ENCODE data around the gene RSU1.

Gene RSU1

DNA sequence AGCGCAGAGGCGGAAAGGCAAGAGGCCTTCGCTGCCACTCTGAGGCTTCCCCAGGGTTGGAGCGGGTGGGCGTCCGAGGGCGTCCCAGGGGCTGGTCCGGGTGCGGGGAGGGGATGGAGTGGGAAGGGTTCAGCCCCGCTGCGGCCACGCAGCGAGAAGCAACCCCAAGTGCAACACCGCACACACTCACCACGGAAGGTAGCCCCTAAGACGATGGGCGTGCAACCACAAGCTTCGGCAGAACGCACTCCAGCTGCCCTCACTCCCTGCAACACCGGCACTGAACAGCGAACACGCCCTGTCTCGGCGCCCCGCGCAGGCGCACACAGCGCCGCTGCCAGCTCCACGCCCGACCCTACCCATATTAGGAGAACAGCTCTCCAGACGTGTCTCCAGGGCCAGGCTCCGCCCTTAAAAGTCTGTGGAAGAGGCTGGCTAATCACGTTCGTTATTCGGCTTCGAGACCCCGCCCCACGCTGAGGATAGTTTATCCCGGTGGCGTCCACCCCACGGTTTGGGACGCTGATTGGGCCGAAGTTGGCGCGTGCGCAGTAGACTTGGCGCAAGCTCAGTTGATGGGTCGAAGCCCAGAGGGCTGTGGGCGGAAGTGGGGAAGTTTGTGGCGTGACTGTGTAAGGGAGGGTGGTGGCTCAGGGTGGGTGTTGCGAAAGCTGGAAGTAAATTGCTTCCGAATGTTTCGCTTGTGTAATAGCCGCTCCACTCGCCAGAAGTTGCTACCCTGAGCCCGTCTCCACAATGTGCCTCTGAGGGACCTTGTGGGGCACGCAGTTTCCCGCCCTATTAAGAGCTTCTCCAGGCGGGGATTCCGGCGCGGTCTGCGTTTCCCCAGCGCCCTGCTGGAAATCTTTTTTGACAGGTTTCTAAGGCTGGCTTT is at the start of gene RSU1:
Gene RSU1 (minus strand): TSS at position 300 of the 895 bp plus-strand sequence. CDS start 343 bp downstream, outside the sequence.
- DNase-seq (ENCODE audit: low read depth) = peak; percentile 98
- peak within 1 kb of the TSS; percentile 87 for H3K4me3 ChIP-seq (ENCODE audit: low read depth, low read length)
- TF ChIP-seq, protein P1, sequence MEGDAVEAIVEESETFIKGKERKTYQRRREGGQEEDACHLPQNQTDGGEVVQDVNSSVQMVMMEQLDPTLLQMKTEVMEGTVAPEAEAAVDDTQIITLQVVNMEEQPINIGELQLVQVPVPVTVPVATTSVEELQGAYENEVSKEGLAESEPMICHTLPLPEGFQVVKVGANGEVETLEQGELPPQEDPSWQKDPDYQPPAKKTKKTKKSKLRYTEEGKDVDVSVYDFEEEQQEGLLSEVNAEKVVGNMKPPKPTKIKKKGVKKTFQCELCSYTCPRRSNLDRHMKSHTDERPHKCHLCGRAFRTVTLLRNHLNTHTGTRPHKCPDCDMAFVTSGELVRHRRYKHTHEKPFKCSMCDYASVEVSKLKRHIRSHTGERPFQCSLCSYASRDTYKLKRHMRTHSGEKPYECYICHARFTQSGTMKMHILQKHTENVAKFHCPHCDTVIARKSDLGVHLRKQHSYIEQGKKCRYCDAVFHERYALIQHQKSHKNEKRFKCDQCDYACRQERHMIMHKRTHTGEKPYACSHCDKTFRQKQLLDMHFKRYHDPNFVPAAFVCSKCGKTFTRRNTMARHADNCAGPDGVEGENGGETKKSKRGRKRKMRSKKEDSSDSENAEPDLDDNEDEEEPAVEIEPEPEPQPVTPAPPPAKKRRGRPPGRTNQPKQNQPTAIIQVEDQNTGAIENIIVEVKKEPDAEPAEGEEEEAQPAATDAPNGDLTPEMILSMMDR (IDR thresholded peaks at IDR 0.05; ENCODE audit: control insufficient read depth, extremely low read depth, insufficient read depth) = no peak

DNA sequence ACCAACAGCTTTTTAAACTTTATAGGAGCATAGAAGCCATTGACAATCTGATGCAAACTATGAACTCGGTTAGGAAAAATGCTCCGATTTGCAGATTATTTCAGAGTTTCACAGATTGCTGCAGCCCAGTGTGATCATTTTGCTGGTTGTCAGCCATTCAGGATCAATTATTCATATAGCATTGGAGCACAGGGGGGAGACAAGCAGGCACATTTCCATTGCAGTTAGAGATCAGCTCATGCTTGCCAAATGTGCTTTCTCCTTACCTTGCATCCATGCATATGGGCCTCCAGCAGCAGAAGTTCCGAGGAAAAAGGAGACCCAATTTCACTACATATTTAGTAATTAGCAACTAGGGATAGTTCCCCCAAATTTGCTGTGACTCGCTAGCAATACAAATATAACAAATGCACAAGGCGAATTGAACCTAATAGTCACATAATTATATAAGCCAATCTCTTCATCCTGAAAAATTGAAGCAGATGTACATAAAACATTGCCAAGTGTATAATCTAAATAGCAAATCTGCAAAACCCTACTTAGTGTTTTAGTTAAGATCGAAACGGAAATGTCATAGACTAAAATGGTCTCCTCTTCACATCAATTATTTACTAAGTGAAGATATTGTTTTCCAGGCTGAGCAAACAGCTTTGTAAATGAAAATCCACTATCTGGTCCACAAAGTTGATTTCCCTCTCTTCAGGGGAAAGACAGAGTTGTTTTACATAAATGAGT is 49.5 kb upstream of the RSU1 start:
- TF ChIP-seq, protein P1 (IDR thresholded peaks at IDR 0.05; ENCODE audit: control insufficient read depth, extremely low read depth, insufficient read depth) = no peak

DNA sequence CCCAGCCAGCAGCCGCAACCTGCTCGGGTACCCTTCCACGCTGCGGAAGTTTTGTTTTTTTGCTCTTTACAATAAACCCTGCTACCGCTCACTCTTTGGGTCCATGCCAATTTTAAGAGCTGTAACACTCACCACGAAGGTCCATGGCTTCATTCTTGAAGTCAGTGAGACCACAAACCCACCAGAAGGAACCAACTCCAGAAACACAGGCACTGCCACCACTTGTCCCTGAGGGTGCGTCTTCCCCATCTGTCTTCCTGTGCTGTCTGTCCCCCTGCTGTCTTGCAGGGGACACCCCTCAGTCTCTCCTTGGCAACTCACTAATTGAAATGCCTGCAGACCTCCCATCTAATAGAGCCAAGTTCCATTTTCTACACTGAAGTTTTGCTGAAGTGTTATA is 48.5 kb upstream of the RSU1 start:
- no peak for DNase-seq (ENCODE audit: low read depth)
- TF ChIP-seq, protein P1 (IDR thresholded peaks at IDR 0.05; ENCODE audit: control insufficient read depth, extremely low read depth, insufficient read depth) = no peak
- no peak overlapping the region for H3K4me3 ChIP-seq (ENCODE audit: low read depth, low read length)

More for the DNA sequence above, 49.5 kb upstream of the RSU1 start:
- no peak for DNase-seq (ENCODE audit: low read depth)
- H3K4me3 ChIP-seq (ENCODE audit: low read depth, low read length) = no peak overlapping the region

DNA sequence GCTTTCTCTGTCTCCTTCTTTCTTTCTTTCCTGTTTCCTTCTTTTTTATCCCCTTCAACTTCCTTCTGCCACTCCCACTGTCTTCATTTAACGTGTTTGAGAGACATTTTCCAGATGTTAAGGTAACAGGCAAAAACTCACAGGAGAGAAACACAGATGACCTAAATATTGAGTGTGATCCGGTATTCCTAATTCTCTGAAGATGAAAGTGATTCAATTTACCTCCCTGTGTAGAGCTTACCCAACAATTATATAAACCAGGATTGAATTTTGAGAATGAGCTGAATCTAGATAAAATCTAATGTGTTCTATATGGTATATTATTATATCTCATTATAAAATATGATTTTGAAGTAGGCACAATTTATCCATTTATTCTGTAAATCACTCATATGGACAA is 46.5 kb upstream of the RSU1 start:
- DNase-seq (ENCODE audit: low read depth) = no peak
- no peak overlapping the region for H3K4me3 ChIP-seq (ENCODE audit: low read depth, low read length)
- TF ChIP-seq, protein P1 (IDR thresholded peaks at IDR 0.05; ENCODE audit: control insufficient read depth, extremely low read depth, insufficient read depth) = no peak

DNA sequence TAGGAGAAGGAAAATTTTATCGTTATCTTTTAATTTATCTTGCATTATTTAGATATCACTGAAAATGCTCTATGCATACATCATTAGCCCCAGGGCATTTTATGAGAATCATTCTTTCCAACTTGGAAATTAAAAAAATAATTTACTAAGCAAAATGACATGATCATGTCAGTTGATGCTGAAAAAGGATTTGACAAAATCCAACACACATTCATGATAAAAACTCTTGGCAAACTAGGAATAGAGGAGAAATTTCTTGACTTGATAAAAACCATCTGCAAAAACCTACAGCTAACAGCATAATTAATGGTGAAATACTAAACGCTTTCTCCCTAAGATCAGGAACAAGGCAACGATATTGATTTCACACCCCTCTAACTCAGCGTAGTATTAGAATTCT is 40.2 kb upstream of the RSU1 start:
- DNase-seq (ENCODE audit: low read depth) = no peak
- TF ChIP-seq, protein P1 (IDR thresholded peaks at IDR 0.05; ENCODE audit: control insufficient read depth, extremely low read depth, insufficient read depth) = no peak
- no peak overlapping the region for H3K4me3 ChIP-seq (ENCODE audit: low read depth, low read length)

DNA sequence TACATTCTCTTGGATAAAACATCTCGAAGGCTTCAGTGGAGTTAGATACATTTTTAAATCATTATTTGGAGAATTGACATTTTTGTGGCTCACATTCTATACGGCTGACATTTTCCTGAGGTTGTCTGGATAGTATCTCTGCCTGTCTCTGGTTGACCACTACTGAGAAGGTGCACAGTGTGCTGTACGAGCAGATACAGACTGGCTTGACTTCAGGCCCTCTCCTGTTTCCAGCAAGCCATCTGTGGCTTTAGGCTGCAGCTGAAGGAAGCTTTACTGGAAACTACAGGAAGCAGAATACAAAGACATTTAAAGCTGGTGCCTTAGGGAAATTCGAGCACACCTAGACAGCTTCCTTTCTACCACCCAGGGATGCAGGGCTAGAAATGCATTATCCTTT is 39.3 kb upstream of the RSU1 start:
- TF ChIP-seq, protein P1 (IDR thresholded peaks at IDR 0.05; ENCODE audit: control insufficient read depth, extremely low read depth, insufficient read depth) = no peak
- DNase-seq (ENCODE audit: low read depth) = no peak
- H3K4me3 ChIP-seq (ENCODE audit: low read depth, low read length) = no peak overlapping the region

All from LNCaP clone FGC (cell line).